CD4-positive, alpha-beta T cell (primary cell): Measurements from ENCODE around the gene IFI27L1. TPM values are rescaled to one million over a fixed set of nuclear protein-coding genes. Genes with fewer than 3 reads are reported as not detected.

ENCODE experiments used
- ATAC-seq: fragments of 200-7000 bp; cut with Tn5 transposase; one replicate; pipeline ENCODE4 v1.10.0; 2022; ENCODE audit warnings: mild to moderate bottlenecking; ENCODE audit not compliant: poor library complexity
- CTCF ChIA-PET: fragments of 350-600 bp; sonication (Branson Sonifier 250); formaldehyde crosslinking; loops from one replicate; lab custom pipeline; 2021; ENCODE audit warnings: antibody characterized with exemption, inconsistent platforms; lab: Charles Lee
- POLR2A ChIA-PET: fragments of 350-600 bp; sonication (Branson Sonifier 250); formaldehyde crosslinking; loops from one replicate; lab custom pipeline; 2021; ENCODE audit warnings: antibody characterized with exemption, inconsistent platforms; lab: Charles Lee
- DNase-seq, 14 experiments: peaks; one replicate each; pipeline ENCODE4 v3.0.0-alpha.2; 2013 to 2020; ENCODE audit warnings: mixed read lengths in 2 of 14
- H3K27ac ChIP-seq, 2 donors: one replicate each; pipeline versions ENCODE4 v1.5.1 to v1.7.0; 2013; ENCODE audit warnings: low read length in 2 of 2, low read depth in 1 of 2, mild to moderate bottlenecking in 1 of 2
- H3K27me3 ChIP-seq, 2 experiments: 1 replicate in 1 of 2; 2 replicates in 1 of 2; pipeline versions ENCODE4 v1.6.1 to v1.7.0; 2013; ENCODE audit warnings: low read length in 2 of 2, control low read depth in 1 of 2, mild to moderate bottlenecking in 1 of 2, moderate library complexity in 1 of 2; ENCODE audit not compliant: insufficient read depth in 2 of 2, control insufficient read depth in 1 of 2
- H3K36me3 ChIP-seq: one replicate; pipeline ENCODE4 v1.6.1; 2013; ENCODE audit warnings: low read length, control low read depth; ENCODE audit not compliant: insufficient read depth
- H3K4me1 ChIP-seq: one replicate; pipeline ENCODE4 v1.6.1; 2013; ENCODE audit warnings: low read length, control low read depth; ENCODE audit not compliant: insufficient read depth
- H3K4me3 ChIP-seq: one replicate; pipeline ENCODE4 v1.5.1; 2013; ENCODE audit warnings: mild to moderate bottlenecking, low read length, moderate library complexity
- H3K9me3 ChIP-seq, 2 experiments: 1 replicate in 1 of 2; 2 replicates in 1 of 2; pipeline versions ENCODE4 v1.6.1 to v1.7.0; 2013; ENCODE audit warnings: low read length in 2 of 2, mild to moderate bottlenecking in 2 of 2, control low read depth in 1 of 2, moderate library complexity in 1 of 2; ENCODE audit not compliant: control insufficient read depth in 1 of 2, insufficient read depth in 1 of 2
- H3K27ac Mint-ChIP-seq: one replicate; pipeline ENCODE4 v1.8.0; 2020; ENCODE audit warnings: mixed read lengths
- H3K27me3 Mint-ChIP-seq: one replicate; pipeline ENCODE4 v1.8.0; 2021; ENCODE audit warnings: mixed read lengths
- H3K36me3 Mint-ChIP-seq: one replicate; pipeline ENCODE4 v1.8.0; 2021; ENCODE audit warnings: low read depth, mixed read lengths
- H3K4me1 Mint-ChIP-seq: one replicate; pipeline ENCODE4 v1.8.0; 2021; ENCODE audit warnings: low read depth, mixed read lengths
- H3K4me3 Mint-ChIP-seq: one replicate; pipeline ENCODE4 v1.8.0; 2020; ENCODE audit warnings: mild to moderate bottlenecking, mixed read lengths
- H3K9me3 Mint-ChIP-seq: one replicate; pipeline ENCODE4 v1.8.0; 2020; ENCODE audit warnings: mixed read lengths
- intact Hi-C, 2 experiments: fragments of 100-400 bp; cut with DNase I in 1 of 2; cut with micrococcal nuclease in 1 of 2; formaldehyde crosslinking; loops; one replicate each; pipeline versions ENCODE4 v1.15.1 to v1.9.0; 2023 to 2025; cut with DNase I, micrococcal nuclease
- total RNA-seq, 174 experiments: library from RNA in 2 of 174; stranded (reverse) in 2 of 174; gene quantifications; one replicate each; pipeline ENCODE4 v1.2.3 and lab custom pipeline; 2021 to 2026
- TF ChIP-seq, protein P1 (sequence below): fragments of 200-600 bp; IDR thresholded peaks from one replicate; pipeline ENCODE4 v1.8.0; 2022; ENCODE audit warnings: antibody characterized with exemption, mild to moderate bottlenecking

Gene IFI27L1
- total RNA-seq, 2 experiments from 2014 or later: 14.1 to 14.3 TPM

DNA sequence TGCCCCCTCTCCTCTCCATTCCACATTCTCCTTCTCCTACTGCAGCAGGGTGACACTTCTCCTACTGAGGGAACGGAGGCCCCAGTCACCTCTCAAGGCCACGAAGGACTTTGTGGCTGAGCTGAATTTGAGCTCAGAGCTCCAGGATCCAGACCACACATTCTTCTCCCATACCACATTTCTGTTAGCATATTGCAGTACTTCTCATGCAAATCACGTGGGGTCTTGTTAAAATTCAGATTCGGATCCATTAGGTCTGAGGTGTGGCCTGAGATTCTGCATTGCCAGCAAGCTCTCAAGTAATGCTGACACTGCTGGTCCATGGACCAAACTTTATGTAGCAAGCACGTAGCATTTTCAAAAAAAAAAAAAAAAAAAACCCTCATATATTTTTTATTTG, 57.9 kb downstream of the IFI27L1 start:
- Mint-ChIP-seq H3K4me1 (no peaks in the 10 kb centered on the region), H3K27ac (no peak overlapping the region), H3K4me3 (no peak overlapping the region), H3K36me3 (no peaks in the 10 kb centered on the region), H3K27me3 (peaks cover 10% of the 10 kb centered on the region), H3K9me3 (no peaks in the 10 kb centered on the region)
- CTCF ChIA-PET: interaction anchor here (2.7 to 2.8 kb wide), 2 partner anchors 42 to 103 kb away, joined by 29 to 45 read pairs; no protein-coding TSS in a partner anchor
- Histone ChIP-seq H3K4me3 (no peak overlapping the region), H3K9me3 (peaks cover 4 to 9% of the 10 kb centered on the region in 2 experiments), H3K4me1 (peaks cover 4% of the 10 kb centered on the region), H3K27me3 (peaks cover 0 to 3% of the 10 kb centered on the region in 2 experiments), H3K36me3 (no peaks in the 10 kb centered on the region), H3K27ac (no peak overlapping the region)
- DNase-seq (no peak), ATAC-seq (no peak)
- POLR2A ChIA-PET: no interaction called here
- intact Hi-C loops: loop anchor here in 1 of 2 experiments (10.0 kb wide), 1 partner anchor 416 kb away; no protein-coding TSS in a partner anchor
- TF ChIP-seq, protein P1, sequence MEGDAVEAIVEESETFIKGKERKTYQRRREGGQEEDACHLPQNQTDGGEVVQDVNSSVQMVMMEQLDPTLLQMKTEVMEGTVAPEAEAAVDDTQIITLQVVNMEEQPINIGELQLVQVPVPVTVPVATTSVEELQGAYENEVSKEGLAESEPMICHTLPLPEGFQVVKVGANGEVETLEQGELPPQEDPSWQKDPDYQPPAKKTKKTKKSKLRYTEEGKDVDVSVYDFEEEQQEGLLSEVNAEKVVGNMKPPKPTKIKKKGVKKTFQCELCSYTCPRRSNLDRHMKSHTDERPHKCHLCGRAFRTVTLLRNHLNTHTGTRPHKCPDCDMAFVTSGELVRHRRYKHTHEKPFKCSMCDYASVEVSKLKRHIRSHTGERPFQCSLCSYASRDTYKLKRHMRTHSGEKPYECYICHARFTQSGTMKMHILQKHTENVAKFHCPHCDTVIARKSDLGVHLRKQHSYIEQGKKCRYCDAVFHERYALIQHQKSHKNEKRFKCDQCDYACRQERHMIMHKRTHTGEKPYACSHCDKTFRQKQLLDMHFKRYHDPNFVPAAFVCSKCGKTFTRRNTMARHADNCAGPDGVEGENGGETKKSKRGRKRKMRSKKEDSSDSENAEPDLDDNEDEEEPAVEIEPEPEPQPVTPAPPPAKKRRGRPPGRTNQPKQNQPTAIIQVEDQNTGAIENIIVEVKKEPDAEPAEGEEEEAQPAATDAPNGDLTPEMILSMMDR: no peak

DNA sequence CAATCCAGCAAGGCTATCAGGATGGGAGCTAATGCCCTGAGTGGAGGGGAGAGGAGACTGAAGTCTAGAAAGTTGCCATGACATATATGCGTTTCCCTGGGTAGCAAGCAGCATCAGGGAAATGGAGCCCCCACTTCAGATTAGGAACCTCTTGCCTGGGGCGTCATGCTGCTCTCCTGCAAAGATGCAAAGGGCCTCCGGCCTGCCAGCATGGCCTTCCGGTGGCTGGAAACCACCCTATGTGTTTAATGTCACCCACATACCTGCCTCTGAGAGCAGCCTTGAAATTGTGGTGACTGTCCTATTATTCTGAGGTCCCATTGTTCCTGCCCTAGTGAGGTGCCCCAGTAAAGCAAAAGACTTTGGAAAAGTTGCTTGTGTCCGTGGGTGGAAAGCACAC, 58.3 kb downstream of the IFI27L1 start:
- Histone ChIP-seq H3K4me3 (no peak overlapping the region), H3K27ac (no peak overlapping the region), H3K27me3 (peaks cover 0 to 3% of the 10 kb centered on the region in 2 experiments), H3K9me3 (peaks cover 4 to 9% of the 10 kb centered on the region in 2 experiments), H3K4me1 (peaks cover 4% of the 10 kb centered on the region), H3K36me3 (no peaks in the 10 kb centered on the region)
- ATAC-seq: no peak
- intact Hi-C loops: loop anchor here in 1 of 2 experiments (10.0 kb wide), 1 partner anchor 415 kb away; no protein-coding TSS in a partner anchor
- H3K9me3 Mint-ChIP-seq: no peaks in the 10 kb centered on the region
- POLR2A ChIA-PET: no interaction called here
- H3K4me3 Mint-ChIP-seq: no peak overlapping the region
- peaks cover 10% of the 10 kb centered on the region for H3K27me3 Mint-ChIP-seq
- TF ChIP-seq, protein P1: no peak
- DNase-seq: no peak
- CTCF ChIA-PET: no interaction called here
- no peaks in the 10 kb centered on the region for H3K36me3 Mint-ChIP-seq
- peaks cover 1% of the 10 kb centered on the region for H3K4me1 Mint-ChIP-seq
- no peak overlapping the region for H3K27ac Mint-ChIP-seq

DNA sequence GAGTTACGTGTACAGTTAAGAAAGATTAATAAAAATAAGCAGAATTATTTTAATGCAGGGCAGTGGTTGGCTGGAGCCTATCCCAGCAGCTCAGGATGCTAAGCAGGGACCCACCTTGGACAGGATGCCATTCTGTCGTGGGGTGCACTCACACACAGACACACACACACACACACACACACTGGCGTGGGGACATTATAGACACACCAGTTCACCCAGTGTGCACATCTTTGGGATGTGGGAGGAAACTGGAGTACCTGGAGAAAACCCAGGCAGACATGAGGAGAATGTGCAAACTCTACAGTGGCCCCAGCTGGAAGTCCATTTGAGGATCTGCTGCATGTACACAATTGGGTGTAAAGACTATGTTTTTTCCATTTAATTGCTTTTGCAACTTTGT, 61.1 kb downstream of the IFI27L1 start:
- H3K36me3 Mint-ChIP-seq: no peaks in the 10 kb centered on the region
- no peaks in the 10 kb centered on the region for H3K9me3 Mint-ChIP-seq
- H3K27me3 ChIP-seq: no peaks in the 10 kb centered on the region
- no peak for DNase-seq
- TF ChIP-seq, protein P1: no peak
- no peak for ATAC-seq
- peaks cover 17% of the 10 kb centered on the region for H3K4me1 Mint-ChIP-seq
- POLR2A ChIA-PET: no interaction called here
- H3K4me3 ChIP-seq: no peak overlapping the region
- H3K27me3 Mint-ChIP-seq: peaks cover 3% of the 10 kb centered on the region
- H3K4me1 ChIP-seq: peaks cover 11% of the 10 kb centered on the region
- H3K27ac ChIP-seq: no peak overlapping the region
- no peak overlapping the region for H3K27ac Mint-ChIP-seq
- CTCF ChIA-PET: no interaction called here
- no peaks in the 10 kb centered on the region for H3K9me3 ChIP-seq
- H3K4me3 Mint-ChIP-seq: no peak overlapping the region
- intact Hi-C loops: no loop called here
- H3K36me3 ChIP-seq: no peaks in the 10 kb centered on the region
